Fibroblast of mammary gland (primary cell): ENCODE data around the gene TRA2B.
A peak's percentile ranks its signal among the peaks of the same experiment; 100 is the strongest.

Experiments
- DNase-seq: peaks from one replicate; pipeline ENCODE4 v3.0.0-alpha.2; 2010; ENCODE audit warnings: low read depth
- H3K4me3 ChIP-seq: 2 replicates; pipeline ENCODE4 v1.5.1; 2011; ENCODE audit warnings: low read depth, mild to moderate bottlenecking, low read length, moderate library complexity; ENCODE audit not compliant: control insufficient read depth
- TF ChIP-seq, protein P1 (sequence below): conservative IDR thresholded peaks from 2 replicates; pipeline ENCODE4 v1.5.1; 2011; ENCODE audit warnings: low read depth, low read length, inconsistent platforms; ENCODE audit not compliant: control insufficient read depth, insufficient read depth

TRA2B gene

DNA sequence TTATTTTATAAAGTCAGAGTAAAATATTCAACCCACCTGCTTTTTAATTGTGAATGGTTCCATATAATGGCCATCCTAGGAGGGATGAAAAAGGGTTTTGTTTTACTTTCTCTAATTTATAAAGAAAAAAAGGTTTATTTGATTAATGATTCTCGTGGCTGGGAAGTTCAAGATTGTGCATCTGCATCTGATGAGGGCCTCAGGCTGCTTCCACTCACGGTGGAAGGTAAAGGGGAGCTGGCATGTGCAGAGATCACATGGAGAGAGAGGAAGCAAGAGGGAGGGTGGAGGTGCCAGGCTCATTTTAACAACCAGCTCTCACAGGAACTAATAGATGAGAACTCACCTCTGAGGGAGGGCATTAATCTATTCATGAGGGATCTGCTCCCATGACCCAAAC, 27.7 kb upstream of the TRA2B start:
- H3K4me3 ChIP-seq: no peak overlapping the region
- no peak for DNase-seq
- TF ChIP-seq, protein P1, sequence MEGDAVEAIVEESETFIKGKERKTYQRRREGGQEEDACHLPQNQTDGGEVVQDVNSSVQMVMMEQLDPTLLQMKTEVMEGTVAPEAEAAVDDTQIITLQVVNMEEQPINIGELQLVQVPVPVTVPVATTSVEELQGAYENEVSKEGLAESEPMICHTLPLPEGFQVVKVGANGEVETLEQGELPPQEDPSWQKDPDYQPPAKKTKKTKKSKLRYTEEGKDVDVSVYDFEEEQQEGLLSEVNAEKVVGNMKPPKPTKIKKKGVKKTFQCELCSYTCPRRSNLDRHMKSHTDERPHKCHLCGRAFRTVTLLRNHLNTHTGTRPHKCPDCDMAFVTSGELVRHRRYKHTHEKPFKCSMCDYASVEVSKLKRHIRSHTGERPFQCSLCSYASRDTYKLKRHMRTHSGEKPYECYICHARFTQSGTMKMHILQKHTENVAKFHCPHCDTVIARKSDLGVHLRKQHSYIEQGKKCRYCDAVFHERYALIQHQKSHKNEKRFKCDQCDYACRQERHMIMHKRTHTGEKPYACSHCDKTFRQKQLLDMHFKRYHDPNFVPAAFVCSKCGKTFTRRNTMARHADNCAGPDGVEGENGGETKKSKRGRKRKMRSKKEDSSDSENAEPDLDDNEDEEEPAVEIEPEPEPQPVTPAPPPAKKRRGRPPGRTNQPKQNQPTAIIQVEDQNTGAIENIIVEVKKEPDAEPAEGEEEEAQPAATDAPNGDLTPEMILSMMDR: no peak

DNA sequence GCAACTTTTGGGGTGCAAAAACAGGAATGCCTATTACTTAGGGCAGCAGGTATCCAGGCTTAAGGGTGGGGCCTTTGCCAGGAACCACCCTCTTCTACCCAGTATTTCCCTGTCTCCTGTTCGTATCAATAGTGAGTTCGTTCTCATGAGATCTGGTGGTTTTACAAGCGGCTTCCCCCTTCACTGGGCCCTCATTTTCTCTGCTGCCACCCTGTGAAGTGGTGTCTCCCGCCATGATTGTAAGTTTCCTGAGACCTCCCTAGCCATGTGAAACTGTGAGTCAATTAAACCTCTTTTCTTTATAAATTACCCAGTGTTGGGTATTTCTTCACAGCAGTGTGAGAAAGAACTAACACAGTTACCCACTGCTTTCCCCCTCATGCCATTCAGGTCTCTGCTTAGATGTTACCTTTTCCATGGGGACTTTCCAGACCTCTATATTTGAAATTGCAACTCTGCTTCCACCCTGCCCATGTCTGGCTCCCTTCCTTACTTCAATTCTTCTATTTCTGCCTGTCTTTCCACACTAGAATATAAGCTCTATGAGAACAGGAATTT, 23.9 kb upstream of the TRA2B start:
- H3K4me3 ChIP-seq: no peak overlapping the region
- TF ChIP-seq, protein P1: no peak
- no peak for DNase-seq

DNA sequence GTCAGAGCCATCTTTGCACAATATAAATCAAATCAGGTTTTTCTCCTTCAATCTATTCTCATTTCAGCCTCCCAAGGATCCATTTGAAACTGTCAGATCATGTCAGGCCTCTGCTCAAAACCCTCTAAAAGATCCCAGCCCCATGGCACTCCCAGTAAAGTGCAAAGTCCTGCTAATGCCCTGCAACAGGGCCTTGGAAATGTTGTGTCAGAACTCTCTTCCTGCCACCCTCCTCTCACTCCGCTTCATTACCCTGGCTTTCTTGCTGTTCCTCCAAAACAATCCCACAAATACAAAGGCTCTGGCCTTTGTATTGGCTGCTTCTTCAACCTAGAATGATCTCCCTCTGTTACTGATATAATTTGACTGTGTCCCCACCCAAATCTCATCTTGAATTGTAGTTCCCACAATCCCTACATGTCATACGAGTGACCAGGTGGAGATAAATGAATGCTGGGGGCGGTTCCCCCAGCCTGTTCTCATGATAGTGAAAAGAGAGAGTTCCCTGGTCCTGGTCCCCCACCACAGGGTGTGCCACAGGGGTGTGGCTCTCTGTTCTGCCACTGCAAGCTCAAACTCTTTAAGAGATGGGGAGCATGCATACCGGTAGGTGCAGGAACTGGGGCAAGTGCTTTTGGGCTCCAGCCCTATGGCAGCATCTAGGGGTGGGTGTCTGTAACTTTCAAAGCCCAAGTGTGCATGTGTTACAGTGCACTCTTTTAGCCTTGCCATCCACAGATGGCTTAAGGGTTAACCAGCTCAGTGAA, 22.9 kb upstream of the TRA2B start:
- H3K4me3 ChIP-seq: no peak overlapping the region
- no peak for DNase-seq
- TF ChIP-seq, protein P1: no peak

DNA sequence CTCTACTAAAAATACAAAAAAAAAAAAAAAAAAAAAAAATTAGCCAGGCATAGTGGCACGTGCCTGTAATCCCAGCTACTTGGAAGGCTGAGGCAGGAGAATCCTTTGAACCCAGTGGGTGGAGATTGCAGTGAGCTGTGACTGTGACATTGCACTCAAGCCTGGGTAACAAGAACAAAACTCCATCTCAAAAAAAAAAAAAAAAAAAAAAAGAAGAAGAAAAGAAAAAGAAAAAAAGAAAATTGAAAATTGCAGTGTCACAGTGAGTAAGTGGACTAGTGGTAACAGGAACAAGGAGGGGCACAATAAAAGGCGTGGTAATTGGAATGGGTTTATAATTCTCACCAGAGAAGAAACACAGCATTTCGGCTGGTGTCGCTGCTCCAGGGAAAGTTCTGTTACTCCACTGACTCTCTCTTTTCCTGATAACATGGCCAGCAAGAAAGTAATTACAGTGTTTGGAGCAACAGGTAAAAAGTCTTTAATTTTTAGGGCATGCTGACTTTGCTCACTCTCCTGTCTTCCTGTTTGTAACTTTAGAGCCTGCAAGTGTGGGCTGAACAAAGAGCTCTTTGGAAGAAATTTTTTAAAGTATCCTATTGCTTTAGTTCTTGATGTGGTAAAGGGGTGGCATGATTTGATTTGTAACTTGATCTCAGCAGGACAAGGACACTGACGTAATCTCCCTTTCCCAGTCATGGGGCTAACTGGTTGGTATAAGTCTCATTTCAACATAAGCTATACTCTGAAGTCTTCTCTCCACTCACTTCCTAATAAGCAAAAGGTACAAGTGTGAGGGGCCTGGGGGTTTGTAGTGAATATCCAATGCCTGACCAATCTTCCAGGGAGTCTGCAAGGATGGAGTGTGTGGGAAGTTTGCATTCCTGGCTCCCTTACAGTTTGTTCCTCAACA, 22.1 kb upstream of the TRA2B start:
- peak; percentile 91 for DNase-seq
- TF ChIP-seq, protein P1: no peak
- H3K4me3 ChIP-seq: no peak overlapping the region

DNA sequence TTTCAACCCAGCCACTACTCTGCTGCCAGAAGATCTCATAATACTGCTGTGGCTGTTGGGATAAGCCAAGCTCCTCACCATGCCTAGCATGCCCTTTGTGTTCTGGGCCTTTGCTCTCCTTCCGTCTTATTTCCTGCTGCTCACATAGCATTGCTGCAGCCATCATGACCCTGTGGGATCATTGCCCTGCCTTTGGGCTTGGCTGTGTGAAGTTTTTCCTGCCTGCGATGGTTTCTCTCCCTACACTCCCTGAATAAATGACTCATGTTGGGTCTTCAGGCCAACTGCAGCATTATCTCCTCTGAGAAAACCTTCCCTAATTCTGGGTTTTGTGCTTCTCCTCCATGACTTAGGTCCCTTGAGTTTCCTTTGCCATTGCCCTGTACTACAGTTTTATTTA, 20.8 kb upstream of the TRA2B start:
- peak; percentile 41 for DNase-seq
- H3K4me3 ChIP-seq: no peak overlapping the region
- TF ChIP-seq, protein P1: no peak

DNA sequence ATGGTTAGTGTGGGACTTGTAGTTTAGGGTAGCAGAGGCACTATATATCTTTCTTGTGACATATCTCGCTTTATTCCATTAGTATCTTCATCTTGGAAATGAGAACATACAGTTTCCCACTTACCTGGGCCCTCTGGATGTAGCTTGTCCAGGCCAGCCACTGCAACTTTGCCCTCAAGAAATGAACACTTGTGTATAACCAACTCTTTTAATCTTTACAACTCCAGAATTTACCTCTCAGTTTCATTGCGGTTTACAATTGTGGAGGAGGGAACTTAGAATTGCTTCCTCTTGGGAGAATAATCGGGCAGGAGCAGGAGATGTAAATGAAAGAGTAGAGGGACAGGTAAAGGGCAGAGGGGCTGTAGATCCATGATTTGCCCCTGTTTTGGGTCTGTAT, 18.4 kb upstream of the TRA2B start:
- TF ChIP-seq, protein P1: no peak
- no peak for DNase-seq

More for the DNA sequence above, 18.4 kb upstream of the TRA2B start:
- no peak overlapping the region for H3K4me3 ChIP-seq
